Left lung (tissue), 10 donors: ENCODE measurements around the gene PRDM5. TPM values are rescaled to one million over a fixed set of nuclear protein-coding genes. Genes with fewer than 3 reads are reported as not detected.

Experiments
- ATAC-seq: fragments of 200-7000 bp; cut with Tn5 transposase; one replicate; pipeline ENCODE4 v1.9.1; 2020; ENCODE audit warnings: moderate library complexity
- DNase-seq, 4 donors: peaks; one replicate each; pipeline ENCODE4 v3.0.0-alpha.2; 2013 to 2020
- H3K27ac ChIP-seq, 2 donors: fragments of 200-600 bp; sonication (generic) in 1 of 2; one replicate each; pipeline versions ENCODE4 v1.5.0 to v1.8.0; 2020 to 2021
- H3K27me3 ChIP-seq, 2 donors: fragments of 200-600 bp; sonication (generic) in 1 of 2; one replicate each; pipeline versions ENCODE4 v1.5.0 to v1.8.0; 2020 to 2021
- H3K36me3 ChIP-seq, 2 donors: fragments of 200-600 bp; sonication (generic) in 1 of 2; one replicate each; pipeline versions ENCODE4 v1.5.0 to v1.8.0; 2020 to 2021
- H3K4me1 ChIP-seq, 2 donors: fragments of 200-600 bp; one replicate each; pipeline ENCODE4 v1.8.0; 2021
- H3K4me3 ChIP-seq, 2 donors: fragments of 200-600 bp; sonication (generic) in 1 of 2; one replicate each; pipeline versions ENCODE4 v1.5.0 to v1.8.0; 2020 to 2021; ENCODE audit warnings: mild to moderate bottlenecking in 1 of 2
- H3K9me3 ChIP-seq, 2 donors: fragments of 200-600 bp; sonication (generic) in 1 of 2; one replicate each; pipeline versions ENCODE4 v1.5.0 to v1.8.0; 2020 to 2021
- intact Hi-C, 2 donors: fragments of 100-400 bp; cut with DNase I; formaldehyde crosslinking; loops; one replicate each; pipeline versions ENCODE4 v1.11.2 to v1.14.2; 2022
- polyA plus RNA-seq, 6 donors: library from polyadenylated mRNA; unstranded; fragments of 120-200 nt; gene quantifications; one replicate each; pipeline ENCODE4 v1.2.1, GENCODE V29; 2013; ENCODE audit not compliant: insufficient read length in 6 of 6
- total RNA-seq, 2 donors: library from RNA; stranded (reverse); fragmentation: NEBNext Ultra II Directional; extraction: Animal tissue kit (Norgen Biotek cat#: 25700); gene quantifications; one replicate each; pipeline ENCODE4 v1.2.1, GENCODE V29; 2021
- TF ChIP-seq, protein P1 (sequence below), 2 donors: fragments of 200-600 bp; sonication (generic) in 1 of 2; IDR thresholded peaks; one replicate each; pipeline versions ENCODE4 v1.5.0 to v1.8.0; 2021; ENCODE audit warnings: antibody characterized with exemption in 2 of 2
- donor health status: DM: no; HTN: yes; CAD: no.
- donor health status: DM: no; HTN: no; CAD: no.

Gene PRDM5
- total and polyA plus RNA-seq, 8 donors: 12.1 to 35.1 (median 30.3) TPM

DNA sequence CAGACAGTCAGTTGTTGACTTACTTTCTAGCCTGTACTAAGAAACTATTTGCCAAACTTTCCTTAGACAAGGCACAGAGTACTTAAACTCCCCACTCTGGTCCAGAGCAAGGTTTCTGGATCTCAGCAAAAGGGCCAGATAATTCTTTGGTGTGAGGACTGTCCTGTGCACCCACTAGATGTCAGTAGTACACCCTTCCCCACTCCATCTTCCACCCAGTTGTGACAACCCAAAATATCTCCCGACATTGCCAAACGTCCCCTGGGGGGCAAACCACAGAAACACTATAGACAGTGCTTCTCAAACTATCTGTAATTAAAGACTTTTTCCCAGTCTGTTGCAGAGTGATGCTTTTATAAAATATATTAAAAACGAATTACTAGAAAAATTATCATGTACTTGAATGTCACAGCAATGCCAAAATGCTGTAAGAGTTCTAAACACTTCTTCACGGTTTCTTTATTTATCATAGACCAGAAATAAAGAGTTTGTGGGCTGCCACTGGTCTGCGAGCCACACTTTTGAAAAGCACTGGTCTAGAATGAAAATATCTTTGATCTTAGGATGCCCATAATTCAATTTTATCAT lies 203.5 kb downstream of the PRDM5 start:
- Histone ChIP-seq H3K27ac (no peak overlapping the region), H3K9me3 (no peaks in the 10 kb centered on the region), H3K27me3 (no peaks in the 10 kb centered on the region), H3K4me1 (no peaks in the 10 kb centered on the region), H3K4me3 (no peak overlapping the region), H3K36me3 (no peaks in the 10 kb centered on the region)
- TF ChIP-seq, protein P1, sequence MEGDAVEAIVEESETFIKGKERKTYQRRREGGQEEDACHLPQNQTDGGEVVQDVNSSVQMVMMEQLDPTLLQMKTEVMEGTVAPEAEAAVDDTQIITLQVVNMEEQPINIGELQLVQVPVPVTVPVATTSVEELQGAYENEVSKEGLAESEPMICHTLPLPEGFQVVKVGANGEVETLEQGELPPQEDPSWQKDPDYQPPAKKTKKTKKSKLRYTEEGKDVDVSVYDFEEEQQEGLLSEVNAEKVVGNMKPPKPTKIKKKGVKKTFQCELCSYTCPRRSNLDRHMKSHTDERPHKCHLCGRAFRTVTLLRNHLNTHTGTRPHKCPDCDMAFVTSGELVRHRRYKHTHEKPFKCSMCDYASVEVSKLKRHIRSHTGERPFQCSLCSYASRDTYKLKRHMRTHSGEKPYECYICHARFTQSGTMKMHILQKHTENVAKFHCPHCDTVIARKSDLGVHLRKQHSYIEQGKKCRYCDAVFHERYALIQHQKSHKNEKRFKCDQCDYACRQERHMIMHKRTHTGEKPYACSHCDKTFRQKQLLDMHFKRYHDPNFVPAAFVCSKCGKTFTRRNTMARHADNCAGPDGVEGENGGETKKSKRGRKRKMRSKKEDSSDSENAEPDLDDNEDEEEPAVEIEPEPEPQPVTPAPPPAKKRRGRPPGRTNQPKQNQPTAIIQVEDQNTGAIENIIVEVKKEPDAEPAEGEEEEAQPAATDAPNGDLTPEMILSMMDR (IDR thresholded peaks at IDR 0.05): peak; percentile 43 to 46
- DNase-seq: peak in 2 of 4 donors; percentile 42 to 61
- intact Hi-C loops: no loop called here
- ATAC-seq: peak; percentile 93

DNA sequence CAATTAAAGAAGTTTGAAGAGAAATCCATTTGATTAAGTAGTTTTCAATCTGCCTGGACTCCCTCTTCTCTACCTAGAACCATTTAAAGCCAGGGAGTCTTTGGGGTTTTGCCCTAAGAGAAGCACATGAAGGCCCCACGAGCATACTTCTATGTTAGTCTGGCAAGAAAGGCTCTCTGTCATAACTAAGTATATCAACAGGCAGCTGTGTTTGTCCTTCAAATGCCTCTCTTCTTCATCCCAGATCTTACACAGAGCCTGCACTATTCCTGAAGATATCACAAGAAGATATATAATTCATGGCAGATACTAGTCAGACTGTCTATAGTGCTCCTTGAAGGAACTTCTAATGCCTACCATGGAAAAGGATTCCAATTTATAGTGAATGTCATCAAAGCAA lies 206.2 kb downstream of the PRDM5 start:
- DNase-seq: no peak
- ATAC-seq: no peak
- Histone ChIP-seq H3K27me3 (no peaks in the 10 kb centered on the region), H3K9me3 (no peaks in the 10 kb centered on the region), H3K36me3 (no peaks in the 10 kb centered on the region), H3K4me1 (no peaks in the 10 kb centered on the region), H3K4me3 (no peak overlapping the region), H3K27ac (no peak overlapping the region)
- intact Hi-C loops: no loop called here
- TF ChIP-seq, protein P1 (IDR thresholded peaks at IDR 0.05): no peak

DNA sequence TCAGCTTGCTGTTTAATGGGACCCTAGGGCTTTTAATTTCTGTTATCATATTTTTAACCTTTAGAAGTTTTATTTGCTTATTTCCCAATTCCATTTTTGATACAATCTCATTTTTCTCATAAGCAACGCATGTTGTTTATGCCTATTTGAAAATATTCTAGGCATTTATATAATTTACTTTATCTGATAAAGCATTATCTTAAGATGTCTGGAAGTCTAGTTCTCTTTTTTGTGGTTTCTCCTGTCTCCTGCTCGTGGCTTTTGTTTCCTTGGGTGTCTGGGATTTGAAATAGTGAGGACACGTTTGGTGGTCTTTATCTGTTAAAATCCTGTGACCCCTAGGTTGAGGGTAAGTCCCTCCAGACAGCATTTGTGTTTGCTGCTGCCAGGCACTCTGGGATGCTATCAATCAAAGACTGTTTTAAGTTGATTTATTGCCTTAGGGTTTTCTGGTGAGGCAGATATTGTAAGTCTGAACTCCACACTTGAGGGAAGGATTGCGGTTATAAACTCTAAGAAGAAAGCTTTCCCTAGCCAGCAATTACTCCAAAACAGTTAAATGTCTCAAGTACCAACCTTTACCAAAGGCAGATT lies 208.0 kb downstream of the PRDM5 start:
- H3K9me3 ChIP-seq: no peaks in the 10 kb centered on the region
- intact Hi-C loops: no loop called here
- no peak overlapping the region for H3K4me3 ChIP-seq
- no peak overlapping the region for H3K27ac ChIP-seq
- DNase-seq: no peak
- no peaks in the 10 kb centered on the region for H3K4me1 ChIP-seq
- H3K36me3 ChIP-seq: no peaks in the 10 kb centered on the region
- ATAC-seq: no peak
- TF ChIP-seq, protein P1 (IDR thresholded peaks at IDR 0.05): no peak
- H3K27me3 ChIP-seq: no peaks in the 10 kb centered on the region

DNA sequence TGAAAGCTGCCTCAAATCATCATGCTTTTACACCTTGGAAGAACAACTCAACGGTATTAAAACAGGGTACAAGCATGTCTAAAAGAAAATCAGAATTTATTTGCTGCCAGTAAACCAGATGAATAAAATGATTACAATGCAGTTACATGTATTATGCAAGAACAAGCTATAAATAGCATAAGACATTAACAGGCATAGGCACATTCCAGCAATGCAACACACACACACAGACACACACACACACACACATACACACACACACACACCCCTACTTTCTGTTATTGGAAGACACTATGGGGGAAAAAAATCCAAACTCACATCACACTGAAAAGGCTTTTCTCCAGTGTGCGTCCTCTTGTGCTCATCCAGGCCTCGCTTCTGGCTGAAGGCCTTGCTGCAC lies 212.5 kb downstream of the PRDM5 start:
- DNase-seq (peak in 2 of 4 donors; percentile 35 to 41), ATAC-seq (peak; percentile 46)
- TF ChIP-seq, protein P1 (IDR thresholded peaks at IDR 0.05): no peak
- H3K36me3 ChIP-seq: no peaks in the 10 kb centered on the region
- intact Hi-C loops: no loop called here
- H3K9me3 ChIP-seq: no peaks in the 10 kb centered on the region
- no peak overlapping the region for H3K27ac ChIP-seq
- H3K4me1 ChIP-seq: no peaks in the 10 kb centered on the region
- no peak overlapping the region for H3K4me3 ChIP-seq
- no peaks in the 10 kb centered on the region for H3K27me3 ChIP-seq

DNA sequence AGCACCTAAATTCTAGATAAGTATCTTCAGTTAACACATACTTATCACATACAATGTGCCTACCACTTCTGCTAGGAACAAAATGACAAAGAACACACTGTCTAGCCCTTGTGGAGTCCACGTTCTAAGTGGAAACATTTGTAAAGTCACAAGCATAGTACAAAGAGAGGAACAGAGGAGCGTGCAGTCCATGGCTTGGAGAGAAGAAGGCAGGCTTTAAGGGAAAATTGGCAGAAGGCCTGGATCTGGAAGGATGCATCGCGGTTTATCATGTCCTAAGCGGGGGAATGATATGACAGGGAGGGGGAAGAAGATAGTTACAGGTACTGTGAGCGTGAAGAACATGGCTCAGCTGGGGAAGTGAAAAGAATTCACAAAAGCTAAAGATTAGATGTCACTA lies 218.0 kb downstream of the PRDM5 start:
- ATAC-seq (no peak), DNase-seq (no peak)
- intact Hi-C loops: no loop called here
- Histone ChIP-seq H3K4me1 (no peaks in the 10 kb centered on the region), H3K27me3 (no peaks in the 10 kb centered on the region), H3K9me3 (no peaks in the 10 kb centered on the region), H3K36me3 (no peaks in the 10 kb centered on the region), H3K4me3 (no peak overlapping the region), H3K27ac (no peak overlapping the region)
- TF ChIP-seq, protein P1 (IDR thresholded peaks at IDR 0.05): no peak
